H1 (cell line): ENCODE measurements around the gene CWF19L1.

Experiments
- CHD2 ChIP-seq: IDR thresholded peaks from 2 replicates; pipeline ENCODE4 v1.6.1; 2012; ENCODE audit warnings: low read length, improper control_type of control experiment
- GABPA ChIP-seq: IDR thresholded peaks from 2 replicates; pipeline ENCODE4 v1.6.1; 2011; ENCODE audit warnings: mild to moderate bottlenecking, low read length, moderate library complexity, borderline replicate concordance; ENCODE audit not compliant: insufficient read depth
- HDAC6 ChIP-seq: IDR thresholded peaks from one replicate; pipeline ENCODE4 v1.7.1; 2012; ENCODE audit warnings: low read depth, mild to moderate bottlenecking, inconsistent platforms, low read length, moderate library complexity
- PHF8 ChIP-seq: fragments of 200-600 bp; sonication (generic); conservative IDR thresholded peaks from 2 replicates; pipeline ENCODE4 v1.7.1; 2012; ENCODE audit warnings: low read depth, mild to moderate bottlenecking, inconsistent platforms, low read length, moderate library complexity
- ZNF274 ChIP-seq: IDR thresholded peaks from 2 replicates; pipeline ENCODE4 v1.7.0; 2012; ENCODE audit warnings: low read length, borderline replicate concordance; ENCODE audit errors: extremely low read depth
- TF ChIP-seq, protein P1 (sequence below), 3 experiments: IDR thresholded peaks; 1 replicate in 2 of 3; 2 replicates in 1 of 3; pipeline versions ENCODE4 v1.5.1 to v1.6.1; 2011; ENCODE audit warnings: low read length in 3 of 3, mild to moderate bottlenecking in 3 of 3, inconsistent platforms in 2 of 3, low read depth in 1 of 3, moderate library complexity in 1 of 3; ENCODE audit not compliant: insufficient read depth in 1 of 3; ENCODE audit errors: control extremely low read depth in 1 of 3

GRCh38 chr10:100185364-100186252 is 81.8 kb downstream of the CWF19L1 start, which contains the start of gene ERLIN1:
- TF ChIP-seq ZNF274 = no peak
- TF ChIP-seq, protein P1, sequence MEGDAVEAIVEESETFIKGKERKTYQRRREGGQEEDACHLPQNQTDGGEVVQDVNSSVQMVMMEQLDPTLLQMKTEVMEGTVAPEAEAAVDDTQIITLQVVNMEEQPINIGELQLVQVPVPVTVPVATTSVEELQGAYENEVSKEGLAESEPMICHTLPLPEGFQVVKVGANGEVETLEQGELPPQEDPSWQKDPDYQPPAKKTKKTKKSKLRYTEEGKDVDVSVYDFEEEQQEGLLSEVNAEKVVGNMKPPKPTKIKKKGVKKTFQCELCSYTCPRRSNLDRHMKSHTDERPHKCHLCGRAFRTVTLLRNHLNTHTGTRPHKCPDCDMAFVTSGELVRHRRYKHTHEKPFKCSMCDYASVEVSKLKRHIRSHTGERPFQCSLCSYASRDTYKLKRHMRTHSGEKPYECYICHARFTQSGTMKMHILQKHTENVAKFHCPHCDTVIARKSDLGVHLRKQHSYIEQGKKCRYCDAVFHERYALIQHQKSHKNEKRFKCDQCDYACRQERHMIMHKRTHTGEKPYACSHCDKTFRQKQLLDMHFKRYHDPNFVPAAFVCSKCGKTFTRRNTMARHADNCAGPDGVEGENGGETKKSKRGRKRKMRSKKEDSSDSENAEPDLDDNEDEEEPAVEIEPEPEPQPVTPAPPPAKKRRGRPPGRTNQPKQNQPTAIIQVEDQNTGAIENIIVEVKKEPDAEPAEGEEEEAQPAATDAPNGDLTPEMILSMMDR (IDR thresholded peaks at IDR 0.05; ENCODE audit: control extremely low read depth in 1 of 3, insufficient read depth in 1 of 3, low read depth in 1 of 3, low read length in 3 of 3) = no peak
- TF ChIP-seq GABPA = no peak
- TF ChIP-seq CHD2 = 0 out of 2 replicates have a peak, but pooled peaks have one; percentile 16
- no peak for TF ChIP-seq HDAC6
- TF ChIP-seq PHF8 = peak; percentile 73; the same call in 1 of the 2 replicates
